WTC11 (cell line): ENCODE results near the gene TXNRD2. TPM values are rescaled to one million over a fixed set of nuclear protein-coding genes. Genes with fewer than 3 reads are reported as not detected.
A peak's percentile ranks its signal among the peaks of the same experiment; 100 is the strongest.

ENCODE experiments used
- ATAC-seq: fragments of 200-7000 bp; cut with Tn5 transposase; 2 replicates; pipeline ENCODE4 v1.10.0; 2021; ENCODE audit warnings: mild to moderate bottlenecking, moderate library complexity
- CTCF ChIA-PET: fragments of 300-600 bp; sonication (Branson Sonifier 250); formaldehyde crosslinking; loops from one replicate; lab custom pipeline; 2021; ENCODE audit warnings: antibody characterized with exemption; lab: Charles Lee
- POLR2A ChIA-PET: fragments of 350-600 bp; sonication (Branson Sonifier 250); formaldehyde crosslinking; loops from one replicate; lab custom pipeline; 2021; ENCODE audit warnings: antibody characterized with exemption; lab: Charles Lee
- DNase-seq: peaks from one replicate; pipeline ENCODE4 v3.0.0; 2021; ENCODE audit warnings: low spot score
- H3K27ac Mint-ChIP-seq: 2 replicates; pipeline ENCODE4 v1.8.0; 2021; ENCODE audit warnings: mixed read lengths
- H3K27me3 Mint-ChIP-seq: 2 replicates; pipeline ENCODE4 v1.8.0; 2021; ENCODE audit warnings: low read depth, mild to moderate bottlenecking, moderate library complexity, mixed read lengths
- H3K36me3 Mint-ChIP-seq: 2 replicates; pipeline ENCODE4 v1.8.0; 2021; ENCODE audit warnings: mixed read lengths
- H3K4me1 Mint-ChIP-seq: 2 replicates; pipeline ENCODE4 v1.8.0; 2022; ENCODE audit warnings: mixed read lengths
- H3K4me3 Mint-ChIP-seq: 2 replicates; pipeline ENCODE4 v1.8.0; 2021; ENCODE audit warnings: mild to moderate bottlenecking, moderate library complexity, mixed read lengths
- H3K9me3 Mint-ChIP-seq: 2 replicates; pipeline ENCODE4 v1.8.0; 2021; ENCODE audit warnings: mixed read lengths
- ATF1 ChIP-seq: sonication (generic); formaldehyde crosslinking; IDR thresholded peaks from 2 replicates; pipeline ENCODE4 v1.8.1; 2023; ENCODE audit warnings: mild to moderate bottlenecking, moderate library complexity, missing genetic modification reagents
- CREB1 ChIP-seq: sonication (generic); formaldehyde crosslinking; IDR thresholded peaks from 2 replicates; pipeline ENCODE4 v1.8.0; 2023; ENCODE audit warnings: mild to moderate bottlenecking, missing genetic modification reagents
- ESRRA ChIP-seq: sonication (generic); formaldehyde crosslinking; IDR thresholded peaks from 2 replicates; pipeline ENCODE4 v1.8.1; 2022; ENCODE audit warnings: mild to moderate bottlenecking, missing genetic modification reagents, borderline replicate concordance
- FOXJ3 ChIP-seq: sonication (generic); formaldehyde crosslinking; IDR thresholded peaks from 2 replicates; pipeline ENCODE4 v1.9.0; 2021; ENCODE audit warnings: missing genetic modification reagents, mild to moderate bottlenecking, borderline replicate concordance
- GABPB1 ChIP-seq: sonication (generic); formaldehyde crosslinking; IDR thresholded peaks from 2 replicates; pipeline ENCODE4 v1.8.1; 2023; ENCODE audit warnings: mild to moderate bottlenecking, missing genetic modification reagents
- NFE2L1 ChIP-seq: sonication (generic); formaldehyde crosslinking; IDR thresholded peaks from 2 replicates; pipeline ENCODE4 v1.8.1; 2023; ENCODE audit warnings: missing genetic modification reagents
- PRRX2 ChIP-seq: fragments of 250-450 bp; sonication (Bioruptor Pico); IDR thresholded peaks from 2 replicates; pipeline ENCODE4 v1.8.0; 2021; ENCODE audit warnings: mild to moderate bottlenecking
- SMAD4 ChIP-seq: sonication (generic); formaldehyde crosslinking; IDR thresholded peaks from 2 replicates; pipeline ENCODE4 v1.8.0; 2022; ENCODE audit warnings: mild to moderate bottlenecking, missing genetic modification reagents
- ZNF138 ChIP-seq: sonication (generic); formaldehyde crosslinking; conservative IDR thresholded peaks from 2 replicates; pipeline ENCODE4 v1.8.1; 2022; ENCODE audit warnings: mild to moderate bottlenecking, moderate library complexity, missing genetic modification reagents
- ZNF423 ChIP-seq: fragments of 250-450 bp; sonication (Bioruptor Pico); IDR thresholded peaks from 2 replicates; pipeline ENCODE4 v2.1.2; 2022; ENCODE audit warnings: mild to moderate bottlenecking, moderate library complexity
- total RNA-seq: library from RNA; stranded (reverse); gene quantifications from 3 replicates; pipeline ENCODE4 v1.2.3, GENCODE V29; 2021
- TF ChIP-seq, protein P1 (sequence below): fragments of 250-450 bp; sonication (Bioruptor Pico); IDR thresholded peaks from 2 replicates; pipeline ENCODE4 v1.9.0; 2021; ENCODE audit warnings: moderate library complexity, mild to moderate bottlenecking, inconsistent platforms, borderline replicate concordance
- TF ChIP-seq, protein P2 (sequence below): sonication (generic); formaldehyde crosslinking; conservative IDR thresholded peaks from 2 replicates; pipeline ENCODE4 v1.8.1; 2022; ENCODE audit warnings: mild to moderate bottlenecking, missing genetic modification reagents
- TF ChIP-seq, protein P3 (sequence below): sonication (generic); formaldehyde crosslinking; IDR thresholded peaks from 2 replicates; pipeline ENCODE4 v1.8.1; 2023; ENCODE audit warnings: mild to moderate bottlenecking, missing genetic modification reagents, borderline replicate concordance
- TF ChIP-seq, protein P4 (sequence below): sonication (generic); formaldehyde crosslinking; IDR thresholded peaks from 2 replicates; pipeline ENCODE4 v1.8.0; 2022; ENCODE audit warnings: mild to moderate bottlenecking, missing genetic modification reagents
- TF ChIP-seq, protein P5 (sequence below): sonication (generic); formaldehyde crosslinking; IDR thresholded peaks from 2 replicates; pipeline ENCODE4 v1.8.0; 2022; ENCODE audit warnings: mild to moderate bottlenecking, missing genetic modification reagents
- TF ChIP-seq, protein P6 (sequence below): sonication (generic); formaldehyde crosslinking; IDR thresholded peaks from 2 replicates; pipeline ENCODE4 v1.8.1; 2022; ENCODE audit warnings: mild to moderate bottlenecking, moderate library complexity, missing genetic modification reagents
- TF ChIP-seq, protein P7 (sequence below): fragments of 250-450 bp; sonication (Bioruptor Pico); IDR thresholded peaks from 2 replicates; pipeline ENCODE4 v1.9.0; 2021; ENCODE audit warnings: mild to moderate bottlenecking
- TF ChIP-seq, protein P8 (sequence below): sonication (generic); formaldehyde crosslinking; IDR thresholded peaks from 2 replicates; pipeline ENCODE4 v1.8.0; 2023; ENCODE audit warnings: missing genetic modification reagents
- TF ChIP-seq, protein P9 (sequence below): sonication (generic); formaldehyde crosslinking; IDR thresholded peaks from 2 replicates; pipeline ENCODE4 v1.8.0; 2022; ENCODE audit warnings: mild to moderate bottlenecking, missing genetic modification reagents
- TF ChIP-seq, protein P10 (sequence below): sonication (generic); formaldehyde crosslinking; IDR thresholded peaks from 2 replicates; pipeline ENCODE4 v1.8.1; 2022; ENCODE audit warnings: missing genetic modification reagents, borderline replicate concordance

TXNRD2 gene
- total RNA-seq, 1 experiment from 2014 or later: 15.9 TPM

DNA sequence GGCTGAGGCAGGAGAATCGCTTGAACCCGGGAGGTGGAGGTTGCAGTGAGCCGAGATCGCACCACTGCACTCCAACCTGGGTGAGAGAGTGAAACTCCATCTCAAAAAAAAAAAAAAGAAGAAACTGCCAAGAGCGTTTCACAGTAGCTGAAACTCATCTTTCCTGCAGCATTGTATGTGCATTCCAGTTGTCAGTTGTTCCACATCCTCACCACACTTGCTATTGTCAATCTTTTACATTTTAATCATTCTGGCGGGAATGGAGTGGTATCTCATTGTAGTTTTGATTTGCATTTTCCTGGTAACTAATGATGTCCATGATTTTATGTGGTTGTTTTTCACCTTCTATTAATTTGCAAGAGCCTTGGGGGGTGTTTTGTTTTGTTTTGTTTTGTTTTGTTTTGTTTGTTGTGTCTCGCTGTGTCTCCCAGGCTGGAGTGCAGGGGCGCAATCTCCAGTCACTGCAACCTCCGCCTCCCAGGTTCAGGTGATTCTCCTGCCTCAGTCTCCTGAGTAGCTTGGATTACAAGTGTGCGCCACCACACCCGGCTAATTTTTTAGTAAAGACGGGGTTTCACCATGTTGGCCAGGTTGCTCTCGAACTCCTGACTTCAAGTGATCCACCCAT is 78.9 kb downstream of the TXNRD2 start:
- ChIA-PET CTCF (no interaction called here), POLR2A (no interaction called here)
- Mint-ChIP-seq H3K27ac (peak overlapping the region; percentile 44; the same call in 1 of the 2 replicates), H3K4me1 (peaks cover 10% of the 10 kb centered on the region), H3K36me3 (no peaks in the 10 kb centered on the region), H3K9me3 (no peaks in the 10 kb centered on the region), H3K27me3 (no peaks in the 10 kb centered on the region), H3K4me3 (no peak overlapping the region)
- no peak for DNase-seq
- no peak for ATAC-seq
- TF ChIP-seq ZNF423 (CRISPR knock-in tag) (no peak), NFE2L1 (CRISPR knock-in tag) (no peak), GABPB1 (no peak), PRRX2 (CRISPR knock-in tag) (no peak), ESRRA (CRISPR knock-in tag) (no peak), ATF1 (no peak), FOXJ3 (CRISPR knock-in tag) (no peak), ZNF138 (CRISPR knock-in tag) (no peak)
- TF ChIP-seq, protein P1, sequence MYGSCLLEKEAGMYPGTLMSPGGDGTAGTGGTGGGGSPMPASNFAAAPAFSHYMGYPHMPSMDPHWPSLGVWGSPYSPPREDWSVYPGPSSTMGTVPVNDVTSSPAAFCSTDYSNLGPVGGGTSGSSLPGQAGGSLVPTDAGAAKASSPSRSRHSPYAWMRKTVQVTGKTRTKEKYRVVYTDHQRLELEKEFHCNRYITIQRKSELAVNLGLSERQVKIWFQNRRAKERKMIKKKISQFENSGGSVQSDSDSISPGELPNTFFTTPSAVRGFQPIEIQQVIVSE (CRISPR knock-in tag): no peak
- TF ChIP-seq, protein P2, sequence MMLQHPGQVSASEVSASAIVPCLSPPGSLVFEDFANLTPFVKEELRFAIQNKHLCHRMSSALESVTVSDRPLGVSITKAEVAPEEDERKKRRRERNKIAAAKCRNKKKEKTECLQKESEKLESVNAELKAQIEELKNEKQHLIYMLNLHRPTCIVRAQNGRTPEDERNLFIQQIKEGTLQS: no peak
- TF ChIP-seq, protein P3, sequence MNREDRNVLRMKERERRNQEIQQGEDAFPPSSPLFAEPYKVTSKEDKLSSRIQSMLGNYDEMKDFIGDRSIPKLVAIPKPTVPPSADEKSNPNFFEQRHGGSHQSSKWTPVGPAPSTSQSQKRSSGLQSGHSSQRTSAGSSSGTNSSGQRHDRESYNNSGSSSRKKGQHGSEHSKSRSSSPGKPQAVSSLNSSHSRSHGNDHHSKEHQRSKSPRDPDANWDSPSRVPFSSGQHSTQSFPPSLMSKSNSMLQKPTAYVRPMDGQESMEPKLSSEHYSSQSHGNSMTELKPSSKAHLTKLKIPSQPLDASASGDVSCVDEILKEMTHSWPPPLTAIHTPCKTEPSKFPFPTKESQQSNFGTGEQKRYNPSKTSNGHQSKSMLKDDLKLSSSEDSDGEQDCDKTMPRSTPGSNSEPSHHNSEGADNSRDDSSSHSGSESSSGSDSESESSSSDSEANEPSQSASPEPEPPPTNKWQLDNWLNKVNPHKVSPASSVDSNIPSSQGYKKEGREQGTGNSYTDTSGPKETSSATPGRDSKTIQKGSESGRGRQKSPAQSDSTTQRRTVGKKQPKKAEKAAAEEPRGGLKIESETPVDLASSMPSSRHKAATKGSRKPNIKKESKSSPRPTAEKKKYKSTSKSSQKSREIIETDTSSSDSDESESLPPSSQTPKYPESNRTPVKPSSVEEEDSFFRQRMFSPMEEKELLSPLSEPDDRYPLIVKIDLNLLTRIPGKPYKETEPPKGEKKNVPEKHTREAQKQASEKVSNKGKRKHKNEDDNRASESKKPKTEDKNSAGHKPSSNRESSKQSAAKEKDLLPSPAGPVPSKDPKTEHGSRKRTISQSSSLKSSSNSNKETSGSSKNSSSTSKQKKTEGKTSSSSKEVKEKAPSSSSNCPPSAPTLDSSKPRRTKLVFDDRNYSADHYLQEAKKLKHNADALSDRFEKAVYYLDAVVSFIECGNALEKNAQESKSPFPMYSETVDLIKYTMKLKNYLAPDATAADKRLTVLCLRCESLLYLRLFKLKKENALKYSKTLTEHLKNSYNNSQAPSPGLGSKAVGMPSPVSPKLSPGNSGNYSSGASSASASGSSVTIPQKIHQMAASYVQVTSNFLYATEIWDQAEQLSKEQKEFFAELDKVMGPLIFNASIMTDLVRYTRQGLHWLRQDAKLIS (CRISPR knock-in tag): no peak
- TF ChIP-seq, protein P4, sequence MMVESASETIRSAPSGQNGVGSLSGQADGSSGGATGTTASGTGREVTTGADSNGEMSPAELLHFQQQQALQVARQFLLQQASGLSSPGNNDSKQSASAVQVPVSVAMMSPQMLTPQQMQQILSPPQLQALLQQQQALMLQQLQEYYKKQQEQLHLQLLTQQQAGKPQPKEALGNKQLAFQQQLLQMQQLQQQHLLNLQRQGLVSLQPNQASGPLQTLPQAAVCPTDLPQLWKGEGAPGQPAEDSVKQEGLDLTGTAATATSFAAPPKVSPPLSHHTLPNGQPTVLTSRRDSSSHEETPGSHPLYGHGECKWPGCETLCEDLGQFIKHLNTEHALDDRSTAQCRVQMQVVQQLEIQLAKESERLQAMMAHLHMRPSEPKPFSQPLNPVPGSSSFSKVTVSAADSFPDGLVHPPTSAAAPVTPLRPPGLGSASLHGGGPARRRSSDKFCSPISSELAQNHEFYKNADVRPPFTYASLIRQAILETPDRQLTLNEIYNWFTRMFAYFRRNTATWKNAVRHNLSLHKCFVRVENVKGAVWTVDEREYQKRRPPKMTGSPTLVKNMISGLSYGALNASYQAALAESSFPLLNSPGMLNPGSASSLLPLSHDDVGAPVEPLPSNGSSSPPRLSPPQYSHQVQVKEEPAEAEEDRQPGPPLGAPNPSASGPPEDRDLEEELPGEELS (CRISPR knock-in tag): no peak
- TF ChIP-seq, protein P5, sequence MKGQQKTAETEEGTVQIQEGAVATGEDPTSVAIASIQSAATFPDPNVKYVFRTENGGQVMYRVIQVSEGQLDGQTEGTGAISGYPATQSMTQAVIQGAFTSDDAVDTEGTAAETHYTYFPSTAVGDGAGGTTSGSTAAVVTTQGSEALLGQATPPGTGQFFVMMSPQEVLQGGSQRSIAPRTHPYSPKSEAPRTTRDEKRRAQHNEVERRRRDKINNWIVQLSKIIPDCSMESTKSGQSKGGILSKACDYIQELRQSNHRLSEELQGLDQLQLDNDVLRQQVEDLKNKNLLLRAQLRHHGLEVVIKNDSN (CRISPR knock-in tag): no peak
- TF ChIP-seq, protein P6, sequence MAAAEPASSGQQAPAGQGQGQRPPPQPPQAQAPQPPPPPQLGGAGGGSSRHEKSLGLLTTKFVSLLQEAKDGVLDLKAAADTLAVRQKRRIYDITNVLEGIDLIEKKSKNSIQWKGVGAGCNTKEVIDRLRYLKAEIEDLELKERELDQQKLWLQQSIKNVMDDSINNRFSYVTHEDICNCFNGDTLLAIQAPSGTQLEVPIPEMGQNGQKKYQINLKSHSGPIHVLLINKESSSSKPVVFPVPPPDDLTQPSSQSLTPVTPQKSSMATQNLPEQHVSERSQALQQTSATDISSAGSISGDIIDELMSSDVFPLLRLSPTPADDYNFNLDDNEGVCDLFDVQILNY (CRISPR knock-in tag): no peak
- TF ChIP-seq, protein P7, sequence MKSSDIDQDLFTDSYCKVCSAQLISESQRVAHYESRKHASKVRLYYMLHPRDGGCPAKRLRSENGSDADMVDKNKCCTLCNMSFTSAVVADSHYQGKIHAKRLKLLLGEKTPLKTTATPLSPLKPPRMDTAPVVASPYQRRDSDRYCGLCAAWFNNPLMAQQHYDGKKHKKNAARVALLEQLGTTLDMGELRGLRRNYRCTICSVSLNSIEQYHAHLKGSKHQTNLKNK (CRISPR knock-in tag): no peak

DNA sequence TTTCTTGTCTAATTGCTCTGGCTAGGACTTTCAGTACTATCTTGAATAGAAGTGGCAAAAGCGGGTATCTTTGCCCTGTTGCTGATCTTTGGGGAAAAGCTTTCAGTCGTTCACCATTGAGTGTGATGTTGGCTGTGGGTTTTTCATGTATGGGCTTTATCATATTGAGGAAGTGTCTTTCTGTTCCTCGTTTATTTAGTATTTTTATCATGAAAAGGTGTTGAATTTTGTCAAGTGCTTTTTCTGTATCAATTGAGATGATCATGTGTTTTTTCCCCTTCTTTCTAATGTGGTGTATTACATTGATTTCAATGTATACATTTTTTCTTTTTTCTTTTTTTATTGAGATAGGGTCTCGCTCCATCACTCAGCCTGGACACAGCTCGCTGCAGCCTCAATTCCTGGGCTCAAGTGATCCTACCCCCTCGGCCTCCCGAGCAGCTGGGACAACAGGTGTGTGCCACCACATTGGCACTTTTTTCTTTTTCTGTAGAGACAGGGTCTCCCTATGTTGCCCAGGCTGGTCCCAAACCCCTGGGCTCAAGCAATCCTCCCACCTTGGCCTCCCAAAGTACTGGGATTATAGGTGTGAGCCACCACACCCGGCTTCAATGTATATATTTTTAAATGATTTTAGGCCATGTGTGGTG is 81.6 kb downstream of the TXNRD2 start:
- Mint-ChIP-seq H3K36me3 (no peaks in the 10 kb centered on the region), H3K27ac (no peak overlapping the region), H3K4me1 (peaks cover 20% of the 10 kb centered on the region), H3K27me3 (no peaks in the 10 kb centered on the region), H3K4me3 (no peak overlapping the region), H3K9me3 (no peaks in the 10 kb centered on the region)
- ChIA-PET CTCF (no interaction called here), POLR2A (no interaction called here)
- ATAC-seq: no peak
- no peak for DNase-seq
- TF ChIP-seq, protein P8, sequence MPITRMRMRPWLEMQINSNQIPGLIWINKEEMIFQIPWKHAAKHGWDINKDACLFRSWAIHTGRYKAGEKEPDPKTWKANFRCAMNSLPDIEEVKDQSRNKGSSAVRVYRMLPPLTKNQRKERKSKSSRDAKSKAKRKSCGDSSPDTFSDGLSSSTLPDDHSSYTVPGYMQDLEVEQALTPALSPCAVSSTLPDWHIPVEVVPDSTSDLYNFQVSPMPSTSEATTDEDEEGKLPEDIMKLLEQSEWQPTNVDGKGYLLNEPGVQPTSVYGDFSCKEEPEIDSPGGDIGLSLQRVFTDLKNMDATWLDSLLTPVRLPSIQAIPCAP (CRISPR knock-in tag): no peak
- TF ChIP-seq, protein P9, sequence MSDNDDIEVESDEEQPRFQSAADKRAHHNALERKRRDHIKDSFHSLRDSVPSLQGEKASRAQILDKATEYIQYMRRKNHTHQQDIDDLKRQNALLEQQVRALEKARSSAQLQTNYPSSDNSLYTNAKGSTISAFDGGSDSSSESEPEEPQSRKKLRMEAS (CRISPR knock-in tag): no peak
- TF ChIP-seq SMAD4 (CRISPR knock-in tag) (no peak), PRRX2 (CRISPR knock-in tag) (no peak), CREB1 (CRISPR knock-in tag) (no peak)
- TF ChIP-seq, protein P10, sequence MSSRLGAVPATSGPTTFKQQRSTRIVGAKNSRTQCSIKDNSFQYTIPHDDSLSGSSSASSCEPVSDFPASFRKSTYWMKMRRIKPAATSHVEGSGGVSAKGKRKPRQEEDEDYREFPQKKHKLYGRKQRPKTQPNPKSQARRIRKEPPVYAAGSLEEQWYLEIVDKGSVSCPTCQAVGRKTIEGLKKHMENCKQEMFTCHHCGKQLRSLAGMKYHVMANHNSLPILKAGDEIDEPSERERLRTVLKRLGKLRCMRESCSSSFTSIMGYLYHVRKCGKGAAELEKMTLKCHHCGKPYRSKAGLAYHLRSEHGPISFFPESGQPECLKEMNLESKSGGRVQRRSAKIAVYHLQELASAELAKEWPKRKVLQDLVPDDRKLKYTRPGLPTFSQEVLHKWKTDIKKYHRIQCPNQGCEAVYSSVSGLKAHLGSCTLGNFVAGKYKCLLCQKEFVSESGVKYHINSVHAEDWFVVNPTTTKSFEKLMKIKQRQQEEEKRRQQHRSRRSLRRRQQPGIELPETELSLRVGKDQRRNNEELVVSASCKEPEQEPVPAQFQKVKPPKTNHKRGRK (CRISPR knock-in tag): no peak
